Measurements from ENCODE around the gene RBM18.
A peak's percentile ranks its signal among the peaks of the same experiment; 100 is the strongest.

RBM18 gene

DNA sequence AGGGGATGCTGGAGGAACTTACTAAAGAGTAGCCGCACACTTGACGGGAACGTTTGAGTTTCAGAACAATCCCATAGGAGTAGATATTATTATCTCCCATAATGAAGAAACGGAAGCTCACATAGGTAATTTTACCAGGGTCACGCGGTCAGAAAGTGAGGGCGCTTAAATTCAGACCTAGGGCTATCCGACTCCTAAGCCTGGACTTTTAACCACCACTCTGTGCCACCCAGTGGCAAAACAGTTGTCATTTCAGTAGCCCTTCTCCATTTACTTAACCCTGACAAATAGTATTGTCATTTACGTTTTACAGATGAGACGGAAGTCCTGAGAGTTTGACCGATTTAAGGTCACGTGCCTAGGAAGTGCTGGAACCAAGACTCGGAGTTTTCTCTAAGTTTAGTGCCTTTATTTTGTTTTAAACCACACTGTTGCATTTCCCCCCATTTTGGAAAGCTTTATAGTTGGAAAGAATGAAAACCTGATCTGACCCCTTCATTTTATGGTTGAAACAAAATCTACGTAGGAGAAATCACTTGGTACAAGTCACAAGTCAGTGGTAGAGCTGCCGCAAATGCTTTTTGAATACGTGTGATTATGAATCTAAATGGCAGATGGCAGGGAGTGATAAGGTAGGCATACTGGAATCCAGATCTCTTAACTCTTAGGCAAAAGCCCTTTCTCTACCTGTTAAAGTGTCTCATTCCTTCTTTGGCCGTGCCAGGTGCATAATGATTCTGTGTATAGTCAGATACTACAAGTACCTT lies 692 bp upstream of the RBM18 start:
- Mint-ChIP-seq H3K27ac (peak overlapping the region; percentile 92 to 96 (median 95)), H3K4me3 (peak overlapping the region; percentile 99), H3K36me3 (ENCODE audit: low read depth) (peaks cover 18% of the 10 kb centered on the region), H3K9me3 (no peaks in the 10 kb centered on the region), H3K27me3 (ENCODE audit: low read depth) (no peaks in the 10 kb centered on the region), H3K4me1 (peaks cover 50% of the 10 kb centered on the region)
- TF ChIP-seq, protein P1, sequence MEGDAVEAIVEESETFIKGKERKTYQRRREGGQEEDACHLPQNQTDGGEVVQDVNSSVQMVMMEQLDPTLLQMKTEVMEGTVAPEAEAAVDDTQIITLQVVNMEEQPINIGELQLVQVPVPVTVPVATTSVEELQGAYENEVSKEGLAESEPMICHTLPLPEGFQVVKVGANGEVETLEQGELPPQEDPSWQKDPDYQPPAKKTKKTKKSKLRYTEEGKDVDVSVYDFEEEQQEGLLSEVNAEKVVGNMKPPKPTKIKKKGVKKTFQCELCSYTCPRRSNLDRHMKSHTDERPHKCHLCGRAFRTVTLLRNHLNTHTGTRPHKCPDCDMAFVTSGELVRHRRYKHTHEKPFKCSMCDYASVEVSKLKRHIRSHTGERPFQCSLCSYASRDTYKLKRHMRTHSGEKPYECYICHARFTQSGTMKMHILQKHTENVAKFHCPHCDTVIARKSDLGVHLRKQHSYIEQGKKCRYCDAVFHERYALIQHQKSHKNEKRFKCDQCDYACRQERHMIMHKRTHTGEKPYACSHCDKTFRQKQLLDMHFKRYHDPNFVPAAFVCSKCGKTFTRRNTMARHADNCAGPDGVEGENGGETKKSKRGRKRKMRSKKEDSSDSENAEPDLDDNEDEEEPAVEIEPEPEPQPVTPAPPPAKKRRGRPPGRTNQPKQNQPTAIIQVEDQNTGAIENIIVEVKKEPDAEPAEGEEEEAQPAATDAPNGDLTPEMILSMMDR (IDR thresholded peaks at IDR 0.05; ENCODE audit: unreplicated experiment in 3 of 3), result no peak

DNA sequence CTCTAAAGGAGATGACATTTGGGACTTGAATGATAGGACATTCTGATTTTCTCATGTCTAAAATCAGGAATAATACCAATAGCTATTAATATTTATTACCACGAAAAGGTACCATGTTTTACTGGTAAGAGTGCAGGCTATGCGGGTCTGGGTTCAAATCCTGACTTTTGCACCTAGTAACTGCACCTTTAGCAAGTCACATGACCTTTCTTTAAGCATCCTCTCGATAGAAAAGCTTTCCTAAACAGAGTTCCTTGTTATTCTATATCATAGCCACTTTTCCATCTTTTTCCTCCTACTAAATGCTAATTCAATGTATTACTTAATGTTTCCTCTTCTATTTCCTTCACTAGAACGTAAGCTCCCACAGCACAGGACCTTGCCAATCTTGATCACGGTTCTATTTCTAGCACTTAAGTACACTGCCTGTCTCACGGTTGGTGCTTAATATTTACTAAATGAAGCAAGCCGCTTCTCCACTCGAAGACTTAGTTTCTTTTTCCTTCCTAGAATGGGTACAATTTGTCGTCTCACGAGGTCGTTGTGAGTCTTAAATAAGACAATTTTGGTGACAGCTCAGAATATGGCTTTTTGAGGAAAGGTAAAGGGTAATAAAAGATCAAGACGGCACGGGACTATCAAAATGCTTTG lies 816 bp downstream of the RBM18 start:
- H3K27ac Mint-ChIP-seq, result peak overlapping the region; percentile 92 to 96 (median 95)
- TF ChIP-seq, protein P1 (IDR thresholded peaks at IDR 0.05; ENCODE audit: unreplicated experiment in 3 of 3), result no peak
- H3K27me3 Mint-ChIP-seq (ENCODE audit: low read depth), result no peaks in the 10 kb centered on the region
- peaks cover 50% of the 10 kb centered on the region for H3K4me1 Mint-ChIP-seq
- peak overlapping the region; percentile 99 for H3K4me3 Mint-ChIP-seq
- H3K9me3 Mint-ChIP-seq, result no peaks in the 10 kb centered on the region
- H3K36me3 Mint-ChIP-seq (ENCODE audit: low read depth), result peaks cover 28% of the 10 kb centered on the region

DNA sequence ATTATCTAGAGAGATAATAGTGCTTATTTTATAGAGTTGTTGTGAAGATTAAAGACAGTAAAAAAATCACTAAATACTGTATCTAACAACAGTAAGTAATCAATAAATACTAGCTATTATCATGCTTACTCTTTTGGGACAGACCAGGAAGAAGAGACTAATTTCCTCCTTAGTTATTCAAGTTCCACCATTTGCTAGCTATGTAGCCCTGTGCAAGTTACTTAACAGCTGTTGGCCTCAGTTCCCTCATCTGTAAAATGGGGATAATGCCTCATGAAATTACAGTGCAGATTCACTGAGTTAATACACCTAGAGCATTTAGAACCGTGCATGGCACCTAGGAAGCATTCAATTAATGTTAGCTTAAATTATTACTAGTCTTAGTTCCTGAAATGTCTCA lies 2.6 kb downstream of the RBM18 start:
- TF ChIP-seq, protein P1 (IDR thresholded peaks at IDR 0.05; ENCODE audit: unreplicated experiment in 3 of 3), result no peak
- Mint-ChIP-seq H3K9me3 (no peaks in the 10 kb centered on the region), H3K36me3 (ENCODE audit: low read depth) (peaks cover 36% of the 10 kb centered on the region), H3K27me3 (ENCODE audit: low read depth) (no peaks in the 10 kb centered on the region), H3K27ac (peak overlapping the region; percentile 3 to 79 (median 39)), H3K4me1 (peaks cover 50% of the 10 kb centered on the region), H3K4me3 (peak overlapping the region; percentile 45 to 99 (median 77))

DNA sequence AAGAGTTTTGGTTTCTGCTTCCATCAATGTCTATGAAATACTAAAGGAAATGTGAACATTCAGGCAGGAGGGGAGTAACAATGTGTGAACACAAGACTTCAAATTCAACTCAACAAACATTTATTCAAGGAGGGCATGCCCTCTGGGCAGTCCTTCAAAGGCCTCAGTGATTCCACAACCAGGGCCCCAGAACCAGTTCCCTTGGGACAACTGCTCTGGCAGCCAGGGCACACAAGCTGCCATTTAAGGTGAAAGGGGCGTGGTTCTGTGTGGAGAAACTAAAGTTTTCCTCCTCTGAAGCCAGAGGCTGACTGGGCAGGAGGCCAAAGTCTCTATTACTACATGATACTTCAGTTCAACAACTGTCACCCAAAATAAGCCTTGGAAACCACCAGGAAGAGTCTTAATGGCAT lies 3.2 kb downstream of the RBM18 start:
- H3K36me3 Mint-ChIP-seq (ENCODE audit: low read depth), result peaks cover 36% of the 10 kb centered on the region
- TF ChIP-seq, protein P1 (IDR thresholded peaks at IDR 0.05; ENCODE audit: unreplicated experiment in 3 of 3), result no peak

DNA sequence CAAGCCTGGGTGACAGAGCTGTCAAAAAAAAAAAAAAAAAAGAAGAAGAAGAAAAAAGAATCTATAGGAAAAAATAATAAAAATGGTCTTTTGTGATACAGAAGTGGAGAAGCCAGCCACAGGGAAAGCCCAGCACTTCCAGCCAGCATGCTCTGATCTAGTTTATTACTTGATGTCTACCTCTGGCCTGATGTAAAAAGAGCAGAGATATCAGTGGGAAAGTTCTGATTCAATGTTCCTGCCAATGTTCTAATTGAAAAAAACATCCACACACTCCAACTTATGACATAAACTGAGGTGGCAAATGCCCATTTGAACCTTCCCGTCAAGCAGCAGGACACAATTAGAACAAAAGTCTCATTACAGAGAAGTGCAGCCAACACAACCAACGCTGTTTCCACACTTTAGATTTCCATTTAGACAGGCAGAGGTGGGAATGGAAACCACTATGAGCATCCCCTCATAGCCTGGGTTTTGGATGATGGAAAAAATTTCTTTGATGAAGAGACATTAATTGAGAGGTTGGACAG lies 5.7 kb downstream of the RBM18 start:
- peaks cover 32% of the 10 kb centered on the region for H3K4me1 Mint-ChIP-seq
- no peaks in the 10 kb centered on the region for H3K9me3 Mint-ChIP-seq
- no peak overlapping the region for H3K4me3 Mint-ChIP-seq
- H3K27me3 Mint-ChIP-seq (ENCODE audit: low read depth), result no peaks in the 10 kb centered on the region
- no peak overlapping the region for H3K27ac Mint-ChIP-seq
- H3K36me3 Mint-ChIP-seq (ENCODE audit: low read depth), result peaks cover 49% of the 10 kb centered on the region
- TF ChIP-seq, protein P1 (IDR thresholded peaks at IDR 0.05; ENCODE audit: unreplicated experiment in 3 of 3), result no peak

More for the DNA sequence above, 3.2 kb downstream of the RBM18 start:
- peak overlapping the region; percentile 3 to 79 (median 39) for H3K27ac Mint-ChIP-seq
- H3K4me3 Mint-ChIP-seq, result peak overlapping the region; percentile 45 to 99 (median 77)
- H3K4me1 Mint-ChIP-seq, result peaks cover 50% of the 10 kb centered on the region
- no peaks in the 10 kb centered on the region for H3K27me3 Mint-ChIP-seq (ENCODE audit: low read depth)
- H3K9me3 Mint-ChIP-seq, result no peaks in the 10 kb centered on the region
